Ascending aorta (tissue), 2 donors: ENCODE data around the gene EHMT1. TPM values are rescaled to one million over a fixed set of nuclear protein-coding genes. Genes with fewer than 3 reads are reported as not detected.

ENCODE experiments used
- DNase-seq, 2 donors: peaks; one replicate each; pipeline ENCODE4 v3.0.0-alpha.2; 2019; ENCODE audit warnings: low spot score in 2 of 2
- H3K27ac ChIP-seq, 2 donors: fragments of 200-600 bp; sonication (generic); one replicate each; pipeline ENCODE4 v1.5.1; 2016 to 2017; ENCODE audit warnings: mild to moderate bottlenecking in 1 of 2
- H3K27me3 ChIP-seq: fragments of 200-600 bp; sonication (generic); one replicate; pipeline ENCODE4 v1.5.1; 2017
- H3K36me3 ChIP-seq, 2 donors: fragments of 200-600 bp; sonication (generic); one replicate each; pipeline ENCODE4 v1.5.1; 2016
- H3K4me1 ChIP-seq, 2 donors: fragments of 200-600 bp; sonication (generic); one replicate each; pipeline ENCODE4 v1.5.1; 2016 to 2017; ENCODE audit warnings: mild to moderate bottlenecking in 1 of 2
- H3K4me3 ChIP-seq, 2 donors: fragments of 200-600 bp; sonication (generic); one replicate each; pipeline ENCODE4 v1.5.1; 2016 to 2017; ENCODE audit warnings: mild to moderate bottlenecking in 1 of 2
- H3K9me3 ChIP-seq, 2 donors: fragments of 200-600 bp; sonication (generic); one replicate each; pipeline ENCODE4 v1.5.1; 2016
- intact Hi-C: fragments of 100-400 bp; cut with DNase I; formaldehyde crosslinking; loops from one replicate; pipeline ENCODE4 v1.15.1; 2023
- total RNA-seq: library from RNA; depleted of rRNA; stranded (reverse); fragments of >200 nt; gene quantifications from one replicate; pipeline ENCODE4 v1.1.0, GENCODE V29; 2016
- TF ChIP-seq, protein P1 (sequence below), 3 experiments: fragments of 200-600 bp in 2 of 3; fragments of 450-650 bp in 1 of 3; sonication (generic) in 2 of 3; IDR thresholded peaks; one replicate each; pipeline ENCODE4 v1.5.1; 2016 to 2019; ENCODE audit warnings: antibody characterized with exemption in 3 of 3, mild to moderate bottlenecking in 1 of 3, moderate library complexity in 1 of 3

EHMT1 gene
- total RNA-seq, 1 donor from 2014 or later, result 49.9 TPM

DNA sequence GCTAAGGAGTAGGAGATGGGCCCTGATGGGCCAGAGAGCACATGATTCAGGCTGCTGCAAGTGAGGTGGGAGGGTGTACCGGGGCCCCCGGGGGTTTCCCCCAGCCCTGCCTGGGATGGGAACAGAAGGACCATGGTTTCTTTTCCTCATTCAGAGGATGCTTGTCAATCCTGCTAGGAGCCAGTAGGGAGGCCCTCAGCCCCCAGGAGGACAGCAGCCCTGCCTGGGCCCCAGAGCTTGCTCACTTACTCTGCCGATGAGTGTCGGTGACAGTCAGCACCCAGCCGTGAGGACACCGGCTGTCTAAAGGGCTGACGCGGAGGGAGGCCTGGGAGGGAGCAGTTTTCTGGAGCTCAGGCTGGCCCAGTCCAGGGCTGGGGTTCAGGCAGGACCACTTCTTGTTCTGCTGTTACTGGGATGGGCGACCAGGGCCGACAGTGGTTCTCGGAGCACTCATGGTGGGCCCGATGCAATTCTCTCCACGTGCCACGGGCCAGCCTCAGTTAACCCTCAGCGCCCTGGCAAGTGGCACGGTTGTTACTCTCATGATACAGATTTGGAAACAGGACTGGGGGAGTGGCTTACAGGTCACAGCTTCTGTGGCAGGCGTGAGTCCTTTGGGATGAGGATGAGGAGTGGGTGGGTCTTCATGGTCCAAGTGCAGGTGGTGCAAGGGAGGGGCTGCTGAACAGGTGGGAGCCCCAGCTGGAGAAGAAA is 11.5 kb upstream of the EHMT1 start:
- intact Hi-C loops, result loop anchor here (10.0 kb wide), 1 partner anchor 152 kb away; the partner anchor contains the start of gene NSMF
- peak overlapping the region; percentile 94 to 96 for H3K4me3 ChIP-seq
- H3K4me1 ChIP-seq, result peaks cover 6 to 28% of the 10 kb centered on the region in 2 donors
- H3K36me3 ChIP-seq, result no peaks in the 10 kb centered on the region
- DNase-seq, result no peak
- H3K27me3 ChIP-seq, result no peaks in the 10 kb centered on the region
- H3K9me3 ChIP-seq, result no peaks in the 10 kb centered on the region
- TF ChIP-seq, protein P1, sequence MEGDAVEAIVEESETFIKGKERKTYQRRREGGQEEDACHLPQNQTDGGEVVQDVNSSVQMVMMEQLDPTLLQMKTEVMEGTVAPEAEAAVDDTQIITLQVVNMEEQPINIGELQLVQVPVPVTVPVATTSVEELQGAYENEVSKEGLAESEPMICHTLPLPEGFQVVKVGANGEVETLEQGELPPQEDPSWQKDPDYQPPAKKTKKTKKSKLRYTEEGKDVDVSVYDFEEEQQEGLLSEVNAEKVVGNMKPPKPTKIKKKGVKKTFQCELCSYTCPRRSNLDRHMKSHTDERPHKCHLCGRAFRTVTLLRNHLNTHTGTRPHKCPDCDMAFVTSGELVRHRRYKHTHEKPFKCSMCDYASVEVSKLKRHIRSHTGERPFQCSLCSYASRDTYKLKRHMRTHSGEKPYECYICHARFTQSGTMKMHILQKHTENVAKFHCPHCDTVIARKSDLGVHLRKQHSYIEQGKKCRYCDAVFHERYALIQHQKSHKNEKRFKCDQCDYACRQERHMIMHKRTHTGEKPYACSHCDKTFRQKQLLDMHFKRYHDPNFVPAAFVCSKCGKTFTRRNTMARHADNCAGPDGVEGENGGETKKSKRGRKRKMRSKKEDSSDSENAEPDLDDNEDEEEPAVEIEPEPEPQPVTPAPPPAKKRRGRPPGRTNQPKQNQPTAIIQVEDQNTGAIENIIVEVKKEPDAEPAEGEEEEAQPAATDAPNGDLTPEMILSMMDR (IDR thresholded peaks at IDR 0.05), result no peak
- no peak overlapping the region for H3K27ac ChIP-seq

DNA sequence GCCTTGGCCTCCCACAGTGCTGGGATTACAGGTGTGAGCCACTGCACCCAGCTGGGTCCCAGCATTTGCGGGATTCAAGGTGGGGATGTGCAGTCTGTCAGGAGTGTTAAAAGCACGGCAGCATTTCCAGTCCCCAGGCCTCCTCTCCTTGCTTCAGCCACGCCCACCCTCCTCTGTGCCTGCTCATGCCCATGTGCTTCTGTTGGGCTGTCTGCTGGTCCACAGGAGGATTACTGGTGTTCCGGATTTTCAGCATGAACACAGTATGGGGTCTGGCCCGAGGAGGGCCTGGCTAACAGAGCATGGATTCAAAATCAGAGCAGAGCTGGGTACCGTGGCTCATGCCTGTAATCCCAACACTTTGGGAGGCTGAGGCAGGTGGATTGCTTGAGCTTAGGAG is 7.9 kb upstream of the EHMT1 start:
- H3K27me3 ChIP-seq, result no peaks in the 10 kb centered on the region
- intact Hi-C loops, result no loop called here
- no peak overlapping the region for H3K4me3 ChIP-seq
- H3K27ac ChIP-seq, result no peak overlapping the region
- no peaks in the 10 kb centered on the region for H3K9me3 ChIP-seq
- peaks cover 19 to 26% of the 10 kb centered on the region in 2 donors for H3K36me3 ChIP-seq
- peaks cover 6 to 28% of the 10 kb centered on the region in 2 donors for H3K4me1 ChIP-seq
- no peak for DNase-seq
- TF ChIP-seq, protein P1 (IDR thresholded peaks at IDR 0.05), result no peak

DNA sequence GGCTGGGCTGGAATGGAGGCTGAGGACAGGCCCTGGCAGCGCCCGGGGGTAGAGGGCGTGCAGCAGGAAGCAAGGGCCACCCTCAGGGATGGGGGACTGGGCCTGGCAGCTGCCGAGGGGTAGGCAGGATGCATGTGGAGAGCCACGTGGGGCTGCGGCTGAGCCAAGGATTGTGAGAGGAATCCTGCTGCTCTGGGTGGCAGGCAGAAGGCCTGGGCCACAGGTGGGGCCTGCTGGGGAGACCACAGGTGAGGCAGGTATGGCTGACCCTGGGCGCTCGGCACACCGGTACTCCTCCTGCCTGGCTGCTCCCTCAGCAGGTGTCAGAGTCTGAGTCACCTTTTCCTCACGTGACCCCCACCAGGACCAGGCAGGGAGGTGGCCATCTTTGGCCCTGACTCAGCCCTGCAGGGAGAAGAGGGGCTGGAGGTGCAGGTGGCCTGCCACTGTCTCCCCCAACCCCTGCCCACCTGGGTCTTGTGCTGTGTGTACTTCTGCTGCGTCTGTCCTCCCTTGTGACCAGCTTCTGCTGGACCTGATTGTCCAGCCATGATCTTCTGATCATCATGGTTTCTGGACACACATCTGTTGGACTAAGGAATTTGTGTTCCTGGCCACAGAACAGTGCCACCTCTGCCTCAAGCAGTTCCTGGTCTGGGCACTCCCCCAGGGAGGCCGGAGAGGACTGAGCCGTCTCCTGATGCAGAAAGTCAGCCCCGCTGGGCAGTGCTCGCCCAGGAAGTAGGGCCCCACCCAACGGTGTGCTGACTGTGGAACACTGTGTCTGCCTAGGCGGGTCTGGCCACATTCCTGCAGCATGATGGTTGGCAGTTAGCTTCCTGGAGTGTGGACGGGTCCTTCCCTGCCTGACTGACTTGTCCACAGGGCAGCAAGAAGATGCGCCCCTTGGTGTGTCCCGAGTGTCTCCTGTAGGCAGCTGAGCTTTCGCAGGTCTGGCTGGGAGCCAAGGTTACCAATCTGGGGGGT is 6.9 kb upstream of the EHMT1 start:
- Histone ChIP-seq H3K4me3 (no peak overlapping the region), H3K9me3 (no peaks in the 10 kb centered on the region), H3K27ac (peak overlapping the region in 1 of 2 donors; percentile 61), H3K27me3 (no peaks in the 10 kb centered on the region), H3K4me1 (peaks cover 0 to 21% of the 10 kb centered on the region in 2 donors), H3K36me3 (peaks cover 19 to 26% of the 10 kb centered on the region in 2 donors)
- intact Hi-C loops, result no loop called here
- DNase-seq, result peak in 1 of 2 donors; percentile 80
- TF ChIP-seq, protein P1 (IDR thresholded peaks at IDR 0.05), result no peak

DNA sequence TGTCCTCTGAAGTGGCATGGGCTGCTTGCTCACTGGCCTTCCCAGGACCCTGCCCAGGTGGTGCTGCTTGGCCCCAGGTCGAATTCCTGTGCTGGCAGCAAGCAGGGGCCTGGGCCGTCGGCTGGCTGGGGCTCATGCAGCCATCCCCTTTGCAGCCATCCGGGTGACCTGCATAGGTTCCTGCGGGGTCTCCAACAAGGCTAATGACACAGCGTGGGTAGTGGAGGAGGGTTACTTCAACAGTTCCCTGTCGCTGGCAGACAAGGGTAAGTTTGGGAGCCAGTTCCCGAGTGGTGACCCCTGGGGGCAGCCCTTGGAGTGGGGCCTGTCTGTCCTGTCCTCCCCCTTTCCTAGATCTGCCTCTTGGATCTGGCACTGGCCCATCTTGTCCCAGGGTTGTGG is 6.1 kb upstream of the EHMT1 start:
- no peaks in the 10 kb centered on the region for H3K27me3 ChIP-seq
- no peaks in the 10 kb centered on the region for H3K9me3 ChIP-seq
- peak overlapping the region in 1 of 2 donors; percentile 61 for H3K27ac ChIP-seq
- DNase-seq, result no peak
- intact Hi-C loops, result no loop called here
- H3K4me1 ChIP-seq, result peaks cover 0 to 20% of the 10 kb centered on the region in 2 donors
- no peak overlapping the region for H3K4me3 ChIP-seq
- TF ChIP-seq, protein P1 (IDR thresholded peaks at IDR 0.05), result no peak
- peaks cover 19 to 26% of the 10 kb centered on the region in 2 donors for H3K36me3 ChIP-seq

DNA sequence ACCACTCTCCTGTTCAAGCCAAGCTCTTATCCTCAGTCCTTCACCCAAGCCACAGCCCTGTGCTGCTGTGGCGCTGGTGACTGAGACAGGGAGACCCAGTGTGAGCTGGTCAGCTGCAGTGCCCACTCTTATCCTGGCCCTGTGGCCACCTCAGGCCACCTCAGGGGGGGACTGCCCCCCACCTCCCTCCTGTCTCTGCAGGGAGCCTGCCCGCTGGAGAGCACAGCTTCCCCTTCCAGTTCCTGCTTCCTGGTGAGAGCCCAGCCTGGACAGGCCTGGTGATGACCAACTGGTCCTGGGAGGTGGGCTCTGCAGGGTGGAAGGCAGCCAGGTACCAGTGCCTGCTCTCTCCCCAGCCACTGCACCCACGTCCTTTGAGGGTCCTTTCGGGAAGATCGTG is 5.5 kb upstream of the EHMT1 start:
- Histone ChIP-seq H3K4me1 (peaks cover 0 to 25% of the 10 kb centered on the region in 2 donors), H3K27ac (no peak overlapping the region)

More for the DNA sequence above, 5.5 kb upstream of the EHMT1 start:
- TF ChIP-seq, protein P1 (IDR thresholded peaks at IDR 0.05), result no peak
- H3K27me3 ChIP-seq, result no peaks in the 10 kb centered on the region
- peaks cover 19 to 26% of the 10 kb centered on the region in 2 donors for H3K36me3 ChIP-seq
- no peak overlapping the region for H3K4me3 ChIP-seq
- H3K9me3 ChIP-seq, result no peaks in the 10 kb centered on the region
- intact Hi-C loops, result no loop called here
- no peak for DNase-seq
